Suprapubic skin (tissue), 4 donors: ENCODE data around the gene BCAN. TPM values are rescaled to one million over a fixed set of nuclear protein-coding genes. Genes with fewer than 3 reads are reported as not detected.

Experiments
- DNase-seq, 2 donors: peaks; one replicate each; pipeline ENCODE4 v3.0.0-alpha.2; 2019; ENCODE audit warnings: low spot score in 2 of 2
- H3K27ac ChIP-seq: fragments of 200-600 bp; sonication (generic); one replicate; pipeline ENCODE4 v1.5.1; 2019
- H3K27me3 ChIP-seq: fragments of 200-600 bp; sonication (generic); one replicate; pipeline ENCODE4 v1.5.1; 2019
- H3K36me3 ChIP-seq: fragments of 200-600 bp; sonication (generic); one replicate; pipeline ENCODE4 v1.5.1; 2019
- H3K4me1 ChIP-seq: fragments of 200-600 bp; sonication (generic); one replicate; pipeline ENCODE4 v1.5.1; 2019
- H3K4me3 ChIP-seq: fragments of 200-600 bp; sonication (generic); one replicate; pipeline ENCODE4 v1.5.1; 2019; ENCODE audit warnings: mild to moderate bottlenecking
- H3K9me3 ChIP-seq: fragments of 200-600 bp; sonication (generic); one replicate; pipeline ENCODE4 v1.5.1; 2019
- EP300 ChIP-seq: sonication (generic); formaldehyde crosslinking; IDR thresholded peaks from one replicate; pipeline ENCODE4 v1.6.1; 2017; ENCODE audit warnings: antibody characterized with exemption
- POLR2A ChIP-seq, 2 donors: fragments of 450-650 bp; IDR thresholded peaks; one replicate each; pipeline ENCODE4 v1.6.1; 2017; ENCODE audit warnings: antibody characterized with exemption in 2 of 2, mild to moderate bottlenecking in 2 of 2, moderate library complexity in 2 of 2
- POLR2AphosphoS5 ChIP-seq, 3 donors: sonication (generic); formaldehyde crosslinking; IDR thresholded peaks; one replicate each; pipeline ENCODE4 v1.6.1; 2017; ENCODE audit warnings: antibody characterized with exemption in 3 of 3
- WGBS: methylation state at CpG from one replicate; pipeline ENCODE4 v1.1.5; 2018; 5-methylcytosine and 5-hydroxymethylcytosine counted together
- total RNA-seq, 4 donors: library from RNA; depleted of rRNA; stranded (reverse); fragments of >200 nt; gene quantifications; one replicate each; pipeline ENCODE4 v1.1.0, GENCODE V29; 2016
- TF ChIP-seq, protein P1 (sequence below), 2 donors: fragments of 200-600 bp in 1 of 2; fragments of 450-650 bp in 1 of 2; sonication (generic) in 1 of 2; IDR thresholded peaks; one replicate each; pipeline ENCODE4 v1.5.1; 2016 to 2019; ENCODE audit warnings: antibody characterized with exemption in 2 of 2, mild to moderate bottlenecking in 1 of 2, moderate library complexity in 1 of 2

The BCAN gene
- total RNA-seq, 4 donors from 2014 or later = 17.8 to 41.2 (median 29.4) TPM

DNA sequence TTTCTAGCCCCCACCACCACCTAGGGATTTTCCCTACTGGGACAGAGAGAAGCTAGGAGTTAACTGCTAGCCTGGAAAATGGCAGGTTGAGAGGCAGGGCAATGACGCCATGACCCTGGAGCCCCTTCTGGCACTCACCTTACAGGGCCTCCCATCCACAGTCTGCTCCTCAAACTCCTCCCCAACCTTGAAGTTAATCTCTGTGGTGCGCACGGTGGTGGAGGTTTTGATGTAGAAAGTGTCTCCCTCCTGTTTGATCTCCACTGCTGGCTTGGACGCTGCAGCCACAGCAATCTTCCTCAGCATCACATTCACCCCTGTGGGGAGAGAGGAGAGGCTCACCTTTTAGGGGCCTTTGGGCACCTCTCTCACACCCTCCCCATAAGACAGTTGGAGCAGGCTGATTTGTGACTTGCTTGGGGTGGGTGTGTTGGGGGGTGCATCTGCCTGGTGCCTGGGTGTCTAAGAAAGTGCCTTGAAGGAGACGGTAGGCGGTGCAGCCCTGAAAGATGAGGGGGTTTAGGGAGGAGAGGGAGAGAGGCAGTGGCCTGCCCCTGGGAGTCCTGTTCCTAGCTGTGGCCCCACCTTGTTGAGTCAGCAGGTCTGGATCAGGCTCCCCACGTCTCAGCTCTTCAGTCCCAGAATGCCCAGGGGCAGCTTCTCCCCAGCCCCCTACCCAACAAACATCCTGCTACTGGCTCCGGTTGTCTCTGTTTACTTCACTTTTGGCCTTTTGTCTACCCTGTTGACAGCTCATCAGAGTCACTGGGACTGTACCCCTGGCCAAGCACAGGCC, 59.0 kb downstream of the BCAN start:
- no peak for TF ChIP-seq POLR2AphosphoS5 (IDR thresholded peaks at IDR 0.05)
- no peak for TF ChIP-seq EP300
- TF ChIP-seq, protein P1, sequence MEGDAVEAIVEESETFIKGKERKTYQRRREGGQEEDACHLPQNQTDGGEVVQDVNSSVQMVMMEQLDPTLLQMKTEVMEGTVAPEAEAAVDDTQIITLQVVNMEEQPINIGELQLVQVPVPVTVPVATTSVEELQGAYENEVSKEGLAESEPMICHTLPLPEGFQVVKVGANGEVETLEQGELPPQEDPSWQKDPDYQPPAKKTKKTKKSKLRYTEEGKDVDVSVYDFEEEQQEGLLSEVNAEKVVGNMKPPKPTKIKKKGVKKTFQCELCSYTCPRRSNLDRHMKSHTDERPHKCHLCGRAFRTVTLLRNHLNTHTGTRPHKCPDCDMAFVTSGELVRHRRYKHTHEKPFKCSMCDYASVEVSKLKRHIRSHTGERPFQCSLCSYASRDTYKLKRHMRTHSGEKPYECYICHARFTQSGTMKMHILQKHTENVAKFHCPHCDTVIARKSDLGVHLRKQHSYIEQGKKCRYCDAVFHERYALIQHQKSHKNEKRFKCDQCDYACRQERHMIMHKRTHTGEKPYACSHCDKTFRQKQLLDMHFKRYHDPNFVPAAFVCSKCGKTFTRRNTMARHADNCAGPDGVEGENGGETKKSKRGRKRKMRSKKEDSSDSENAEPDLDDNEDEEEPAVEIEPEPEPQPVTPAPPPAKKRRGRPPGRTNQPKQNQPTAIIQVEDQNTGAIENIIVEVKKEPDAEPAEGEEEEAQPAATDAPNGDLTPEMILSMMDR (IDR thresholded peaks at IDR 0.05) = no peak

DNA sequence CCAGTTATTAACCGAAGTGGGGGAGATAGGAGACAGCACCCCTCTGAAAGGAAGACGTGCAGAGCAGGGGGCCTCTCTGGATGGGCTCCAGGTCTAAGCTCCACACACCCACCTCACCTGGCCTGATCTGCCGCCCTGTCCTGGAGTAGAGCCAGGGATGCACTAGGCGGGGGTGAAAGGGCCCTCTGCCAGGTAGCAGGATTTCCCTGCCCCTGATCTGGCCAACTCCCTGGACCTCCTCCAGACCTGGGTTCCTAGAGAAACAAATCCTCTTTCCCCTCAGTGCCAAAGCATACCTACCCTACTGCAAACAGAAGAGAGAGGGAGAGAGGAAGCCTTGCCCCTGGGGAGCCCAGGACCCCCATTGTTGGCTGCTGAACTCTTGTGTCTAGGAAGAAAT, 61.4 kb downstream of the BCAN start:
- Histone ChIP-seq H3K36me3 (peaks cover 11% of the 10 kb centered on the region), H3K4me1 (peaks cover 54% of the 10 kb centered on the region), H3K9me3 (no peaks in the 10 kb centered on the region), H3K27ac (no peak overlapping the region), H3K4me3 (no peak overlapping the region), H3K27me3 (peaks cover 3% of the 10 kb centered on the region)
- TF ChIP-seq POLR2AphosphoS5 (IDR thresholded peaks at IDR 0.05) (no peak), EP300 (no peak), POLR2A (IDR thresholded peaks at IDR 0.05) (no peak)
- TF ChIP-seq, protein P1 (IDR thresholded peaks at IDR 0.05) = no peak
- no peak for DNase-seq
- WGBS = 32% methylated on average over 4 of the region's 4 CpGs

More for the DNA sequence above, 59.0 kb downstream of the BCAN start:
- peaks cover 3% of the 10 kb centered on the region for H3K27me3 ChIP-seq
- H3K4me3 ChIP-seq = no peak overlapping the region
- H3K36me3 ChIP-seq = peaks cover 11% of the 10 kb centered on the region
- no peak overlapping the region for H3K27ac ChIP-seq
- WGBS = 64% methylated on average over 8 of the region's 8 CpGs
- no peaks in the 10 kb centered on the region for H3K9me3 ChIP-seq
- DNase-seq = no peak
- peaks cover 30% of the 10 kb centered on the region for H3K4me1 ChIP-seq

DNA sequence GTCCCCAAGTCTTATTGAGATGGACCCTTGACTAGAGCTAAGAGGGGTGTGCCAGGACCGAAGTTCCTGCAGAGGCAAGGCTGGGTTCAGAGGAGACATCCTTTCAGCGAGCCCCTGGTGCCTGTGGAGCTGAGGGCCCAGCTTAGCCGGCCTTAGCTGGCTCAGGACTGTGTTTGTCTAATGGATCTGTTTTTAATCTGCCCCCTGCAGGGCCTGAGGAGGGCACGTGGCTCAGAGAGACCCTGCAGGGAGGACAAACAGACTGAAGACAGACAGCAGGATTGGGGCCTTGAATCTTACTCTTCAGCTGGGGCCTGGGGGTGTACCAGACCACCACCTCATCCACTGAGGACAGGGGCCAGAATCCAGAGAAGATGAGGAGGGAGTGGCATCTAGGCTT, 61.8 kb downstream of the BCAN start:
- Histone ChIP-seq H3K27me3 (peaks cover 3% of the 10 kb centered on the region), H3K4me3 (peak overlapping the region; percentile 55), H3K27ac (no peak overlapping the region)

DNA sequence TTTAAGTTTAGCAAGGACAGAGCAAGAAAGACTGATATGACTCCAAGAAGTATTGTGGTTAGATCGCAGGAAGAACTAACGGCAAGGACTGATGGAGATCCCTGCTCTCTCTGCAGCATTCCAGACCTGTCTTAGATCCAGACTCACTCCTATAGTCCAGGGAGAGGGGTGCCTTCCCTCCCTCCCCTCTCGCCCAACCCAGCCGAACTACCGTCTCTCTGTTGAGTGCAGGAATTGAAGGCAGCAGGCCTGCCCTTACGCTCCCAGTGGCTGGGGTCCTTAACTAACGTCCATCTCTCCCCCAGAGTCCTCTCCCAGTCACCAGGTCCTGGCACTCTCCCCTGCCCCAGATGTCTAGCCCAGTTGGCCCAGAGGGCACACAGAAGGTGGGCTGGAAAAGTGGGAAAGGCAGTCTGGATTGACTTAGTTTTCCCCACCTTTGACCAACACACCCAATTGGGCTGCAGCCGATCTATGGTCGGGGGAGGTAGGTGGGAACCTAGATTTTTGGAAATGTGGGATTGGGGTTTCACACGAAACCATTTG, 62.3 kb downstream of the BCAN start:
- TF ChIP-seq EP300 = no peak
- TF ChIP-seq, protein P1 (IDR thresholded peaks at IDR 0.05) = no peak
- TF ChIP-seq POLR2A (IDR thresholded peaks at IDR 0.05) = no peak
- no peak for TF ChIP-seq POLR2AphosphoS5 (IDR thresholded peaks at IDR 0.05)
- Histone ChIP-seq H3K9me3 (no peaks in the 10 kb centered on the region), H3K4me1 (peaks cover 64% of the 10 kb centered on the region), H3K36me3 (peaks cover 8% of the 10 kb centered on the region), H3K27me3 (peaks cover 3% of the 10 kb centered on the region), H3K4me3 (peak overlapping the region; percentile 55), H3K27ac (peak overlapping the region; percentile 80)
- 55% methylated on average over 10 of the region's 10 CpGs for WGBS
- no peak for DNase-seq

More for the DNA sequence above, 61.8 kb downstream of the BCAN start:
- Histone ChIP-seq H3K36me3 (peaks cover 11% of the 10 kb centered on the region), H3K4me1 (peaks cover 59% of the 10 kb centered on the region), H3K9me3 (no peaks in the 10 kb centered on the region)
- DNase-seq = no peak
- TF ChIP-seq POLR2A (IDR thresholded peaks at IDR 0.05) (no peak), POLR2AphosphoS5 (IDR thresholded peaks at IDR 0.05) (no peak), EP300 (no peak)
- TF ChIP-seq, protein P1 (IDR thresholded peaks at IDR 0.05) = no peak
- 50% methylated on average over 1 of the region's 4 CpGs for WGBS

DNA sequence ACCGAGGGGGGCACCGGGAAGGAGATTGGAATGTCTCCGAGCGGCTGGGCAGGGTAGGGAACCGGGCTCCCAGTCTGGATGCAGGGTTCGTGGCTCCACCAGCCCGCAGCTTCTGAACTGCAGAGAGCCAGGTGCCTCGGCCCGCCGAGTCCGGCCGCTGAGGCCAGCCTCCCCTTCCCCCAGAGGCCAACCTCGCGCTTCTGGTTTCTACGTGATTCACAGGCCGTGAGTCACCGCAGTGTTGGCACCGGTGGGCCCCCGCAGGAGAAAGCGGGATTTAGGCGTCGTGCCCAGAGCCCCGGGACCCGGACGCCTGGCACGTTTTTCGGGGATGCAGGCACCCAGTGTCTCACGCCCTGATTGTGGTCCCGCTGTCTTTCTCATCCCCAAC, 63.0 kb downstream of the BCAN start:
- H3K9me3 ChIP-seq = no peaks in the 10 kb centered on the region
- peaks cover 70% of the 10 kb centered on the region for H3K4me1 ChIP-seq
- DNase-seq = peak in 1 of 2 donors; percentile 84
- H3K36me3 ChIP-seq = peaks cover 1% of the 10 kb centered on the region
- H3K4me3 ChIP-seq = peak overlapping the region; percentile 55
- TF ChIP-seq POLR2AphosphoS5 (IDR thresholded peaks at IDR 0.05) = no peak
- no peak for TF ChIP-seq EP300
- no peak for TF ChIP-seq POLR2A (IDR thresholded peaks at IDR 0.05)
- TF ChIP-seq, protein P1 (IDR thresholded peaks at IDR 0.05) = no peak
- H3K27me3 ChIP-seq = peaks cover 3% of the 10 kb centered on the region
- 7% methylated on average over 4 of the region's 29 CpGs for WGBS
- H3K27ac ChIP-seq = peak overlapping the region; percentile 80
